Measurements from ENCODE around the gene GYS1.

Gene GYS1

DNA sequence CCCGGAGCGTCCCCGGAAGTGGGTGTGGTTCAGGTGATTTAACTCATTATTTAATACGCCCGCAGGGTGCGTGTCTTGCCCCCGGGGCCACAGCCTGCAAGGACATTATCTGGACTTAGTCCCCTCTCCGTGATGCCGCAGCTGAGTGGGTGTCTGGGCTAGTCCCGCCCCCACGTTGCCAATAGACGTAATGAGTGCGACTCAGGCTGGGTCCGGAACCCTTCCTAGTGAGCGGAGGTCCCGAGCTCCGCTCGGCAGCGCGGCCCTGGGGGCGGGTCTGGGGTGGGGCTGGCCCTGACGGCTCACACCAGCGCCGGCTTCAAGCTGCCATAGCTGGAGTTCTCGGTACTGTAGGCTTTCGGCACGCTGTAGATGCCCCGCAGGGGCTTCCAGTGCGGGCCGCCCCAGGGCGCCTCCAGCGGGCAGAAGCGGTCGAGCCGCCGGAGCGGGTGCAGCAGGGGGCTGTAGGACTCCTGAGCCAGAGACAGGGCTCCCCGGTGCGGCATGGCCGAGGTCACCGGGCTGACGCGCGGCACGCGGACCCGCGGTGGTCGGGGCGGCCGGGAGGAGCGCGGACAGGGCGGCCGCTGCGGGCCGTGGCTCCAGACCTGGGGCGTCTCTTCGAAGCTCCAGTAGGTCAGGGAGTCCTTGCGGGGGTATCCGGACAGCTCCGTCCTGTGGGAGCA is 24.7 kb upstream of the GYS1 start:
- no peak for DNase-seq

DNA sequence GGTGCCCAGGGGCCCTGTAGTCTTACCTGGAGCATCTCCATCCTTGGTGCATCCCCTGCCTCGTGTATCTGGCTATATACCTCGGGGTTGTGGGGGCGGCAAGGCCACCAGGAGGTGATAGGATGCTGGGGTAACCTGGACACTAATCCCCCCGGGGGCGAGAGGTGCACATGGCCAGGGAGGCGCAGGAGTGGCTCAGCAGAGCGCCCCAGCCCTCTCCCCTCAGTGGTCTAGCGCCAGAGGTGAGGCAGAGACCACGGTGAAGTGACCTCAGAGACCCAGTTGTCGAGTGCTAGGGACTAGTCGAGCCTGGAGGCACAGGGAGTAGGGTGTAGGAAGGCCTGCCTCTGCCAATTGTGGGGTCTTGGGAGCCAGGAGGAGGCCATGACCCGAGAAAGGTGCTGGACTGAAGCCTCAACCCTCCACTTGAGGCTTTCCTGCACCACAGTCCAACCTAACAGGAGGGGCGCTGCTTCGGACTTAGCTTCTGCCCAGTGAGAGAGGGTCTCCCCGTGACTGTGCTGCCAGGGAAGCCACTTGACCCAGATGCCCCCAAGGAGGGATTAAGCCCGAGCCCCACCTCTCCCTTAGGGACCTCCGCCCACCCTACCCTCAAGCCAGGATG is 24.0 kb upstream of the GYS1 start, which contains the start of gene LHB:
LHB (minus strand) TSS at position 51 of the 625 bp plus-strand sequence; CDS start at position 41, 10 bp downstream.
- no peak for DNase-seq

DNA sequence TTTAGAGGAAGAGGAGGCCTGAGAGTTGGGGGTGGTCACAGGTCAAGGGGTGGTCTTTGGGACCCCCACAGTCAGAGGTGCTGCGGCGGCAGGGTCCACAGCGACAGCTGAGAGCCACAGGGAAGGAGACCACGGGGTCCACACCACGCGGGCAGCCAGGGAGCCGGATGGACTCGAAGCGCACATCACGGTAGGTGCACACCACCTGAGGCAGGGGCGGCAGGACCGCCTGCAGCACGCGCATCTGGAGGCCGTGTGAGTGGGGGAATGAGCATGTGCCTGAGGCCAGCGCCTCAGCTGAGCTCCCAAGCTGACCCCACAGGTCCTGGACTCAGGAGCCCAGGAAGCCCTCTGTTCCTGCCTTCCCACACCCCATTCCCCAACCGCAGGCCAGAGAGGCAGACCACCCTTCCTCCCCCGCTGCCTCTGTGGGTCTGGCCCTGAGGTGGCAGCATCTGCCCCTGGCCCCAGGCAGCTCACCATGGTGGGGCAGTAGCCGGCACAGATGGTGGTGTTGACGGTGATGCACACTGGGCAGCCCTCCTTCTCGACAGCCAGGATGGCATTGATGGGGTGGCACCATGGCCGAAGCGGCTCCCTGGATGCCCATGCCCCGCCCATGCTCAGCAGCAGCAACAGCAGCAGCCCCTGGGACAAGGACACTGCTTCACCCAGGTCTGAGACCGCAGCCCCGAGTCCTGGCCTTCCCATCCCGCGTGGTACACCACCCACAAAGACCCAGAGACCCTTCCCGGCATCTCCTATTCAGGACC is 23.1 kb upstream of the GYS1 start:
- DNase-seq, result no peak

DNA sequence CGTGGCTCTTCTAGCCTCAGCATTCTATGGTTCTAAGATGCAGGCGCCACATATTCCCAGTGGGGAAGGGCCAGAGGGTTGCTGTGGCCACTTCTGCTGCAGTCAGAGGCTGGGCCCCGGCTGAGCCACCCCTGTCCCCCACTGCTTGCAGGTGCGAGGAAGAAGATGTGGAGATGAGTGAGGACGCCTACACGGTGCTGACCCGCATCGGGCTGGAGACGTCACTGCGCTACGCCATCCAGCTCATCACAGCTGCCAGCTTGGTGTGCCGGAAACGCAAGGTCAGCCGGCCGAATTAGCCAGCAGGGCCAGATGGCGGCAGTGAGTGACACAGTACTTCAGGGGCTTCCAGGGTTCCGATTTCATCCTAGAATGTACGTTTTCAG is 21.8 kb upstream of the GYS1 start:
- DNase-seq, result no peak

DNA sequence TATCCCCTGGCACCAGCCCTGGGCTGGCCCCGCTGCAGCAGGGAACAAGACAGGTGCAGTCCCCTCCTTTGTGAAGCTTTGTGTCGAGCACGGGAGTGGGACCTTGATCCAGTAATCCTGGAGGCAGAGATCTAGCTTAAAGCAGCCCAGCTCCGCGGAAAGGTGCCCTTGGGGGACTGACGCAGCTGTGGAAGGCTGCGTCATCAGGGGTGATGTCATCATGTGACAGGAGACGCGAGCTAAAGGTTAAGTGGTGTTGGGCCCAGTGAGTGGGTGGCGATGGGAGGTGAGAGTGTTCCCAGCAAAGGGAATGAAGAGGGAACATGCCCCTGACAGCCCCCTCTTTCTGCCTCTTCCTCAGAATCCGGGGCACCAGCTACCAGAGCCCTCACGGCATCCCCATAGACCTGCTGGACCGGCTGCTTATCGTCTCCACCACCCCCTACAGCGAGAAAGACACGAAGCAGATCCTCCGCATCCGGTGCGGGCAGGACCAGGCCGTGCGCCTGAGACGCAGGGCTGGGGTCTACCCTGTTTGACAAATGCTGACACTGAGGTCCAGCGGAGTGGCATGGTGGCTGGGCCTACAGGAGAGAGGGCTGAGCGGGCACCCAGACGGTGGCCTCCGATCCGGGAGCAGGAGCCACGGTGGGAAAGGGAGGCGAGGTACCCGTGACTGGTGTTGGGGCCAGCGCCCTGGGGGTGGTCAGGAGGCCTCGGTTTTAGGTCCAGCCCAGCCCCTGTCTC is 21.2 kb upstream of the GYS1 start:
- no peak for DNase-seq

DNA sequence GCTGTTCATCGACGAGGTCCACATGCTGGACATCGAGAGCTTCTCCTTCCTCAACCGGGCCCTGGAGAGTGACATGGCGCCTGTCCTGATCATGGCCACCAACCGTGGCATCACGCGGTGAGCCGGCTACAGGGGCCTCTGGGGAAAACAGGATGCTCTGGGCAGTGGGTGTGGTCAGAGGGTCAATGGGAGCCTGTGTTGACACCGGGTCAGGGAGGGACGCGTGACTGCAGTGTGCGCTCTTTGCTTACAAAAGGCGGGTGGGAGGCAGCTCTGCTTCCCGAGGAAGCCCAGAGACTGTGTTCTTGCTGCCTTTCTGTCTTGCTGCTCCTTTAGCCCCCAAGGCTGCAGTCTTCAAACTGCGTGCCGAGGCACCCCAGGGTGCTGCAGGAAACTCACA is 18.1 kb upstream of the GYS1 start:
- DNase-seq, result no peak

DNA sequence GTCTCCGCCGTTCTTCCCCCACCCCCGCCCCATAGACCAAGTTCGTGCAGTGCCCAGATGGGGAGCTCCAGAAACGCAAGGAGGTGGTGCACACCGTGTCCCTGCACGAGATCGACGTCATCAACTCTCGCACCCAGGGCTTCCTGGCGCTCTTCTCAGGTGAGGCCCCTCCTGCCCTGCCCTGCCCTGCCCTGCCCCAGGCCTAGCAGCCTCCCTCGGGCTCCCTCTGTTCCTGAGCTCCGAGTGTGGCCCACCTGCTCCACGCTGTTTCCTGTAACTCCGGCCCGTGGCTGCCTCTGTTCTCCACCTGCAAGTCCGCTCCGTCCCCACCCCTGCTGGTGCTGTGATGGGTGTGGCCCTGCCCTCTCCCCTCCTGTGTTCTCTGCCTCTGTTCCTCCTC is 17.3 kb upstream of the GYS1 start:
- DNase-seq, result no peak

DNA sequence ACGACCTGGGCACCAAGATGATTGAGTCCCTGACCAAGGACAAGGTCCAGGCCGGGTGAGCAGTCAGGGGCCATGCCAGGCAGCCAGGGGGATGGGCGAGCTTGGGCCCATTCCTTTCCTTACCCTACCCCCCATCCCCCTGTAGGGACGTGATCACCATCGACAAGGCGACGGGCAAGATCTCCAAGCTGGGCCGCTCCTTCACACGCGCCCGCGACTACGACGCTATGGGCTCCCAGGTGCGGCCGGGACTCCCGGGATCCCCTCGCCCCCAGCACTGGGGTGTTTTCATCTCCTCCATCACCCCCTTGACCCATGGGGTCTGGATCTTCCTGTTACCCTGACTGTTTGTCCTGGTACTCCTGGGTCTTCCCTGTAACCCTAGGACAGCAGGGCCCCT is 16.7 kb upstream of the GYS1 start:
- DNase-seq, result no peak

DNA sequence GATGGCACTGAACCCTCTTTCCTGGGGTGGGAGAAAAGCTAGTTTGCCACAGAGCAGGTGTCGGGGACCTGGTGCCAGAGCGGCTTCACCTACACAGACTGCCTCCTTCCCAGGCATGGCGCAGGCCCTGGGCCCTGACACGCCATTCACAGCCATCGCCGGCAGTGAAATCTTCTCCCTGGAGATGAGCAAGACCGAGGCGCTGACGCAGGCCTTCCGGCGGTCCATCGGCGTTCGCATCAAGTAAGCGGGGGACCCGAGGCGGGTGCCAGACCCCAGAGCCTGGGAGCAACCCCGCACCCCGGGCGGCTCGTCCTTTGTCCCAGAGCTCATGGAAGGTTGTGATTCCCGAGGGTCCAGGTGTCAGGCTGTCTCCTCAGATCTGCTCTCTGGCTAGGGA is 13.8 kb upstream of the GYS1 start:
- DNase-seq, result no peak

DNA sequence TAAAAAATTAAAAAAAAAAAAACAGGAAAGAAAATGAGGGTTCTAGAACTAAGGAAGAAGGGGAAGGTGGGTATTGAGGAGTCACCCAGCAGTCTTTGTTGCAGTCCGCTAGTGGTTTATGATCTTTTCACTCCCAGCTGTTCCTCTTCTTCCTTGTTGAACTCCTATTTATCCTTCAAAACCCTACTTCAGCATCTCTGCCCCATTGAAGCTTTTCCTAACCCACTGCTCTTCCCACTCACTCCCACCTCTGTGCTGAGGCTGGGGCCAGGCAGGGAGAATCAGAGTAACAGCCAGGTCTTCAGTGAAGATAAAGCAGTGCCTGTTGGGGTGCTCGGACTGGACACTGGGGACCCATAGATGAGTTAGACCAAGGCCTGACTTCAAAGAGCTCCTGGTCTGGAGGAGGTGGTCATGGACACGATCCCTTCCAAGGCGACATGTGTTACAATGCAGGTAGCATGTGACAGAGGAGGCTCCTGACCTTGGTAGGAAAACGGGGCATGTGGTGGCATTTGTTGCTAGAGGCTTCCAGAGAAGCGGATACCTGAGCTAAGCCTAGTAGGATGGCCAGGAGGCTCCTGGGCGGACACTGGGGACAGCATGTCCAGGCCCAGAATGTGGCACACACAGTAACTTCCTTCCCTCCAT is 12.0 kb upstream of the GYS1 start:
- no peak for DNase-seq

DNA sequence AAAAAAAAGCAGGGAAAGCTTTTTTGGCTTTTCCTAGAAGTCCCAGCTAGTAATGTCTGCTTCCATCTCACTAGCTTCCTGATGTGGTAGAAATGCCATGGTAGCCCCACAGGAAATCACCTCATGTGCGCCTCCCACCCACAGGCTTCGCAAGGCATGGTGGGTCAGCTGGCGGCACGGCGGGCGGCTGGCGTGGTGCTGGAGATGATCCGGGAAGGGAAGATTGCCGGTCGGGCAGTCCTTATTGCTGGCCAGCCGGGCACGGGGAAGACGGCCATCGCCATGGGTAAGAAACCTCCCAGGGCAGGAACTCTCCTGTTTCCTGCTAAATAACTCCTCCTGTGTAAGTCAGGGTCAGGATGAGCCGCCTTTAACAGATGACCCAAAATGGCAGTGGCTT is 11.0 kb upstream of the GYS1 start:
- DNase-seq, result no peak

DNA sequence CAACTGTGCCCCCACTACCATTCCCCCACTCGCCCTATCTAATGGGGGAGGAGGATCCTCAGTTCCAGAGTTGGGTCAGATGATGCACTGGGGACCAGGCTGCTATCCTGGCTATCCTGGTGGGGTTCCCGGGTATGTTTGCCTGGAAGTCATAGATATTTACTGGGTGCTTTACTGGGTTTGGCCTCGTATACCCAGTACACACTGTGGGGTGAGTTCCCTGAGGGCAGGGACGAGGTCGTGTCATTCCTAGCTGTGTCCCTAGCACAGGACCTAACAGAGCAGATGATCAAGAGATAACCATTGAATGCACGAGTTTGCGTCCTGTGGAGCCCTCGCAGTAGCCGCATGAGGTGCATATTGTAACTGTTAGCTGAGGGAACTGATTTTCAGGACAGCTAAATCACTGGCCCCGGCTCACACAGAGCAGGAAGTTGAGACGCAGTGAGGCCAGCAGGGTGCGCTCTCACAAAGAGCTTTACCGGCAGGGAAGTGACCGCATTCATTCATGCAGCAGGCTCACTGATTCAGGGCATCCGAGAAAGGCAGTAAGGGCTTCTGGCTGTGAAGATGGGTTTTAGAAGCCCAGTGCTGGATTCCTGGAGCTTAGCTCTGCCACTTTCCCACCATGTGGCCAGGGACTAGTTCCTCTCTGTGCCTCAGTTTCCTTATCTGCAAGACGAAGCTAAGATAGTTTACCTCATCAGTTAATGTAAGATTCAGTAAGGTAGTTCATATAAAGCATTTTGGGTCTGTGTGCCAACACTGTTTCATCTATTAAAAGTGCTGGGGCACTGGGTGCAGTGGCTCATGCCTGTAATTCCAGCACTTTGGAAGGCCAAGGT is 6.6 kb upstream of the GYS1 start:
- no peak for DNase-seq

DNA sequence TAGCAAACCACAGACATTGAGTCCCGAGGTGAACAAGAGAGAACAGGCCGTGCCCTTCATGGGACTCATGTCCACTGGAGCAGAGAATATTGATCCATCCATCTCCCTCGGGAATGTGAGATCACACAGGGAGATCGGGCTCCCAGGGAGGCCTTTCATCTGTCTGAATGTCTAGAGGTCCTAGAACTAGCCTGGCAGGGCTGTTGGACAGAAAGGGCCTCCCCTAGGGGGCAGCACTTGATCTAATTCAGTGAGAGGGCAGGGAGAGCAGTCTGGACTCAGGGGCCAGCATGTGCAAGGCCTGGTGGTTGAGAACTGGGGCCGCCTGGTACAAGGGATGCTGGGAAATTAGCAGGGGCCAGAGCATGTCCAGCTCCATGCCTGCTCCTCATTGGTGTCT is 4.9 kb upstream of the GYS1 start:
- DNase-seq, result peak; percentile 23

DNA sequence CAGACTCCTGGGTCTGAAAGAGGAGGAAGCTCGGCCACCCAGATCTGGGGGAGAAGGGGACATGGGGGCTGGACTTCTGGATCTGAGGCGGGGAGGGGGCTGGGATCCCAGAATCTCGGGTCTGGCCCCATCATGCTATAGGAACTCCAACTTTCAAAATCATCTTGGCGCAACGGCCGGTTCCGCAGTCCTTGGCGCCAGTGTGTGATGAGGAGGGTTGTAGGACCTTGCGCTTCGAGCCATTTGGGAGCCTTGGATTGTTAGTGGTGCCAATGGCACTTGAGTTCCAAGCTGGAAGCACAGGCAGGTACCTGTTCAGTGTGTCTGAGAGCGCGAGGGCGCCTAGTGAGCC is 902 bp upstream of the GYS1 start:
- DNase-seq, result no peak

DNA sequence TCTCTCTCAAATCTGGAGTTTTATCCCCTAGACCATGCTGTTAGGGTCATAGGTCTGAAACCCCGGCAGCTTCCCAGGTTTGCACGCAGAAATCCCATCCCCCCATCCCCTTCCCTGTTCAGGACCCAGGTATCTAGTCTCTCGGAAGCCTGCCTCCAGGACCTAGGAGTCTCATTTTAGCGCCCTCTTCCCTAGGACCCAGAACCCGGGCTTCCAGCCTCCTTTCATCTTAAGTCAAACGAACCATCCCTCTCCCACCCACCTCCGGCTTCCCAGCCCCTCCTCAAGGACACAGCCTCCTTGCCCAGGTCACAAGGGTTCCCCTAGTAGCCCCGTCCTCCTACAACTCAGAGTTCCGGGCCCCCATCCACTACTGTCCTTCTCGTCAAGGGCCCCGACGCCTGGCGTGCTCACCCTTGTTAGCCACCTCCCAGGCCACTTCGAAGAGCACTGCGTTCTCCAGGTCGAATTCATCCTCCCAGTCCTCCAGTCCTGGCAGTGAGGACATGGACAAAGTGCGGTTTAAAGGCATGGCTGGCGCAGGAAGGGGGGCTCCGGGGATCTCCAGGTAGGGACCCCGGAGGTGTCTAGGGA is 431 bp downstream of the GYS1 start:
- DNase-seq, result no peak

DNA sequence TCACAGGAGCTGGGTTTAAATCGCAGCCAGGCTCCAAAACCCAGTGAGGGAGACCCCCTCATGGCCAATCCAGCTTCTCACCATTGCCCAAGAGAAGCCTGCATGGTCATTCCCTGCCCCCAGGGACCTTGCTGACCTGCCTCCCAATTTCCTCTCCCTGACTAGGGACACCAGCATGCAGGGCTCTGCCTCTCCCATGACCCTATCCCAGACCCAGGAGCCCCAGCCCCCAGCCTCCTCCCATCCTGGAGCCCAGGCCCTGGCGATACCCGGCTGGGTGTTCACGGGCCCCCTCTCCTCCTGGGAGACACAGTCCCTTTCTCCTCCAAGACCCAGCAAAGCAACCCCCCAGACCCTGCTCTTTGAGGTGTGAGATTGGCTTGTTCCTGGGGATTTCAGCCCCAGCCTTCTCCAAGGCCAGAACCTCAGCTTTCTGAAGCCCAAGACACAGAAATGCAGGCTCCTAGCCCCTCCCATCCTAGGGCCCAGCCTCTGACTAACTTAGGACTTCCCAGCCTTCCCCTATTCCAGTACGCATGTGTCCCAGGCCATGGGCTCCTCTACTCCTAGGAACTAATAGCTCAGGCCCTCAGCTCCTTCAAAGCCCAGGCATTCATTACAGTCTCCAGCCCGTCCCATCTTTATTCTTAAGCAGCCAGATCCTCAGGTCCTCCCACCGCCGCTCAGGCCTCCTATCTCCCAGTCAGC is 1.1 kb downstream of the GYS1 start:
- no peak for DNase-seq

DNA sequence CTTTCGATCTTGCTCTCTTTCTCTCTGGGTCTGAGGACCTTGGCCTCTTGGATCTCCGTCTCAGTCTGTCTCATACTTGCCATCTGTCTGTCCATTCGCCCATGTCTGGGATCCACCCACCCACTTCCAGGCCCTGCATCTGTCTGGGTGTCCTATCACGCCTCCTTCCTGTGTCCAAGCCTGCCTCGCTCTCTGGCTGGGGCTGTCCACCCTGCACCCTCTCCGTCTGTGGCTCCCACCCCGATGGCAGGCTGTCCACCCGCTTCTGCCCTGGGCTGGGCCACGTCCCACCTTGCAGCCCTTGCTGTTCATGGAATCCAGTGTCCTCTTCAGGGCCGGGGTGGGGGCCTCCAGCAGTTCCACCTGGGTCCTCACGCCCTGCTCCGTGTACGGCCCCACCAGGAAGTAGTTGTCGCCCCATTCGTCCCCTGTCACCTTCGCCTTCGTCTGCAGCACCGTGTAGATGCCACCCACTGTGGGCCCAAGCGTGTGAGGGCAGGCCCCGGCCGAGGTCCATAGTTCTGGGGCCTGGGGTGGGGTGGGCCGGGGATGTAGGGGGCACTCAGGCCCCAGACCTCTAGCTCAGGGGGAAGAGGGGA is 2.0 kb downstream of the GYS1 start:
- DNase-seq, result no peak

DNA sequence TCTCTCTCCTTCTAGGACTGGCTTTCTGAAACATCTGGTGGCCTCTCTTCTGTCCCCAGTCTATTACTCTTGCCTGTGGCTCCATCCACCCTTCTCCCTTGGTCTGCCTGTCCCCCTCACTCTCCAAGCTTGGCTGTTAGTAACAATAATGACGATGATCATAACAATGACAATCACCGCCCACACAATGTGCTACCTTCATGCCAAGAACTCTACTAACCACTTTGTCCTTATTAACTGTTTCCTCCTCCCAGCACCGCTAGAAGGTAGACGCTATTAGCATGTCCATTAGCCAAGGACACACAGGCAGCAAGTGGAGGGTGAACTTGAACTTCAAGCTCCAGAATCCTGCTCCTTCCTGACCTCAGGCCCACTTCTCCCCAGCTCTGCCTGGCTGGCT is 2.7 kb downstream of the GYS1 start:
- DNase-seq, result no peak

DNA sequence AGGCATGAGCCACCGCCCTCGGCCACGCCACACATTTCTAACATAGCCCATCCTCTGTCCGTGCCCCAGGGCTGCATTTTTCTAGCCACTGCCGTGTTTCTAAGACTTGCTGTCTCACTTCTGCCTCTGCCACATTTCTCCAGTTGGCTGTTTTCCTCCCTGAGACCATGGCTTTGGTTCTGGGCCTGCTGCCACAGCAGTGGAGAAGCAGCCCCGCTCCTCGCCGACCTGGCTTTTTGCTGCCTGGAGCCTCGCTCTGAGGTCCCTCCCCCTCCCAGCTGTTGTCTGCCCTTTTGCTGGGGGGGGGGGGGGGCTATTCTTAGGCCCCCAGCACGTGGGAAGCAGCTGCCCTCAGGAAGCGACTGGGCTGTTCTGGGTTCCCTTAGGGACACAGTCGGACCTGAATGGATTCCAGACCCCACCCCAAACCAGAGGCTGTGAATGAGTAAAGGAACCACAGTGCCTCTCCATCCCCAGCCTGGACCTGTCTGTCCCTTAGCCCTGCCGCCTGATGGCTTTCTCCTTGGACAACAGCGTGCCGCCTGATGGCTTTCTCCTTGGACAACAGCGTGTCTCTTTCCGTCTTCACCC is 3.3 kb downstream of the GYS1 start:
- no peak for DNase-seq

DNA sequence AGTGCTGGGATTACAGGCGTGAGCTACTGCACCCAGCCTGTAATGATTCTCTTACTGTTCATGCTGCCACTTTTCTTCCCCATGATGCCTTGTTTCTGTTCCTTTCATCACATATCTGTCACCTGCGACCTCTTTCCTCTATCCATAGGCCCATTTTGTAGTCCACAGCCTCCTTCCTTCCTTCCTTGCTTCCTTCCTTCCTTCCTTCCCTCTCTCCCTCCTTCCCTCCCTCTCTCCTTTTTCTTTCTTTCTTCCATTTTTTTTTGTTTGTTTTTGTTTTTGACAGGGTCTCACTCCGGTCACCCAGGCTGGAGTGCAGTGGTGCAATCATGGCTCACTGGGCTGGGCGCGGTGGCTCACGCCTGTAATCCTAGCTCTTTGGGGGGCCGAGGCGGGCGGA is 4.2 kb downstream of the GYS1 start:
- no peak for DNase-seq
